NT2/D1 (cell line): ENCODE results near the gene USP20.
"Not testable (repeated sequence)": the region's sequence is repeated elsewhere in the genome, so short reads cannot be mapped to it uniquely, and the experiment has no call there.

ENCODE experiments used
- DNase-seq: peaks from one replicate; pipeline ENCODE4 v3.0.0-alpha.2; 2011; ENCODE audit warnings: low read depth, low spot score
- H3K27me3 ChIP-seq: 2 replicates; pipeline ENCODE4 v1.6.0; 2011; ENCODE audit warnings: mild to moderate bottlenecking; ENCODE audit not compliant: insufficient read length, insufficient read depth
- H3K36me3 ChIP-seq: 2 replicates; pipeline ENCODE4 v1.6.1; 2011; ENCODE audit warnings: mild to moderate bottlenecking, low read length, mixed read lengths; ENCODE audit not compliant: insufficient read depth, insufficient read length
- H3K4me1 ChIP-seq: 2 replicates; pipeline ENCODE4 v1.5.1; 2011; ENCODE audit not compliant: insufficient read depth, insufficient read length
- H3K4me3 ChIP-seq: 2 replicates; pipeline ENCODE4 v1.5.1; 2011; ENCODE audit warnings: low read depth; ENCODE audit not compliant: insufficient read length
- H3K9ac ChIP-seq: 2 replicates; pipeline ENCODE4 v1.6.0; 2011; ENCODE audit warnings: low read depth; ENCODE audit not compliant: insufficient read length
- H3K9me3 ChIP-seq: 2 replicates; pipeline ENCODE4 v1.5.1; 2011; ENCODE audit warnings: mild to moderate bottlenecking, low read length; ENCODE audit not compliant: insufficient read depth
- SUZ12 ChIP-seq: IDR thresholded peaks from 2 replicates; pipeline ENCODE4 v1.6.1; 2011; ENCODE audit not compliant: insufficient read length, insufficient read depth; ENCODE audit errors: extremely low read depth
- YY1 ChIP-seq: IDR thresholded peaks from 2 replicates; pipeline ENCODE4 v1.6.1; 2011; ENCODE audit not compliant: insufficient read length, insufficient read depth
- ZNF274 ChIP-seq: IDR thresholded peaks from 2 replicates; pipeline ENCODE4 v1.6.1; 2011; ENCODE audit warnings: mild to moderate bottlenecking, low read depth, low read length

Gene USP20

GRCh38 chr9:129889941-129890717 lies 54.9 kb downstream of the USP20 start:
- H3K4me1 ChIP-seq: peaks cover 25% of the 10 kb centered on the region
- H3K9me3 ChIP-seq: no peaks in the 10 kb centered on the region
- no peaks in the 10 kb centered on the region for H3K27me3 ChIP-seq
- peak overlapping the region; percentile 29 for H3K4me3 ChIP-seq
- TF ChIP-seq SUZ12: no peak
- TF ChIP-seq YY1: no peak
- no peak for TF ChIP-seq ZNF274
- peak; percentile 86 for DNase-seq
- H3K9ac ChIP-seq: peak overlapping the region; percentile 81
- peaks cover 12% of the 10 kb centered on the region for H3K36me3 ChIP-seq

GRCh38 chr9:129890718-129891299 lies 55.6 kb downstream of the USP20 start:
- not testable (repeated sequence) for H3K9ac ChIP-seq, DNase-seq, H3K27me3 ChIP-seq, H3K9me3 ChIP-seq, H3K4me3 ChIP-seq
- H3K4me1 ChIP-seq: peaks cover 22% of the 10 kb centered on the region
- H3K36me3 ChIP-seq: peaks cover 19% of the 10 kb centered on the region

- Histone ChIP-seq H3K9ac (no peak overlapping the region), H3K4me3 (no peak overlapping the region), H3K9me3 (no peaks in the 10 kb centered on the region), H3K27me3 (no peaks in the 10 kb centered on the region), H3K36me3 (peaks cover 26% of the 10 kb centered on the region), H3K4me1 (peaks cover 18% of the 10 kb centered on the region)
- no peak for DNase-seq
- TF ChIP-seq ZNF274 (no peak), YY1 (no peak), SUZ12 (no peak)
Measured at GRCh38 chr9:129891569-129891968, 56.3 kb downstream of the USP20 start.

- no peak for TF ChIP-seq YY1
- no peaks in the 10 kb centered on the region for H3K27me3 ChIP-seq
- H3K4me3 ChIP-seq: no peak overlapping the region
- H3K4me1 ChIP-seq: peaks cover 8% of the 10 kb centered on the region
- H3K9ac ChIP-seq: no peak overlapping the region
- H3K36me3 ChIP-seq: peaks cover 38% of the 10 kb centered on the region
- no peaks in the 10 kb centered on the region for H3K9me3 ChIP-seq
- no peak for DNase-seq
Measured at GRCh38 chr9:129894120-129894823, 59.0 kb downstream of the USP20 start.

GRCh38 chr9:129895376-129896268 lies 60.4 kb downstream of the USP20 start:
- no peak overlapping the region for H3K4me3 ChIP-seq
- H3K27me3 ChIP-seq: no peaks in the 10 kb centered on the region
- DNase-seq: no peak
- H3K4me1 ChIP-seq: peaks cover 3% of the 10 kb centered on the region
- H3K36me3 ChIP-seq: peaks cover 47% of the 10 kb centered on the region
- TF ChIP-seq ZNF274: no peak
- no peak for TF ChIP-seq SUZ12
- TF ChIP-seq YY1: no peak
- no peaks in the 10 kb centered on the region for H3K9me3 ChIP-seq
- no peak overlapping the region for H3K9ac ChIP-seq

GRCh38 chr9:129897263-129897662 lies 62.0 kb downstream of the USP20 start:
- H3K36me3 ChIP-seq: peaks cover 60% of the 10 kb centered on the region
- H3K4me3 ChIP-seq: no peak overlapping the region
- TF ChIP-seq YY1 (no peak), ZNF274 (no peak), SUZ12 (no peak)
- H3K9me3 ChIP-seq: no peaks in the 10 kb centered on the region
- H3K27me3 ChIP-seq: no peaks in the 10 kb centered on the region
- no peak overlapping the region for H3K9ac ChIP-seq
- DNase-seq: no peak
- H3K4me1 ChIP-seq: peaks cover 3% of the 10 kb centered on the region

- no peaks in the 10 kb centered on the region for H3K27me3 ChIP-seq
- H3K4me3 ChIP-seq: no peak overlapping the region
- DNase-seq: no peak
- H3K4me1 ChIP-seq: peaks cover 3% of the 10 kb centered on the region
- no peaks in the 10 kb centered on the region for H3K9me3 ChIP-seq
- H3K36me3 ChIP-seq: peaks cover 67% of the 10 kb centered on the region
- TF ChIP-seq SUZ12 (no peak), YY1 (no peak), ZNF274 (no peak)
- no peak overlapping the region for H3K9ac ChIP-seq
Measured at GRCh38 chr9:129898185-129898584, 62.9 kb downstream of the USP20 start.
